AG10803 (cell line): ENCODE data around the gene CENPV.

ENCODE experiments used
- DNase-seq: peaks from one replicate; pipeline ENCODE4 v3.0.0; 2010; ENCODE audit warnings: low read depth
- H3K4me3 ChIP-seq: 2 replicates; pipeline ENCODE4 v1.5.1; 2011; ENCODE audit warnings: mild to moderate bottlenecking, low read length, control low read depth
- CTCF ChIP-seq: conservative IDR thresholded peaks from 2 replicates; pipeline ENCODE4 v1.5.1; 2011; ENCODE audit warnings: mild to moderate bottlenecking, low read length, control low read depth, inconsistent platforms

Gene CENPV

GRCh38 chr17:16306211-16306610 is 47.1 kb downstream of the CENPV start:
- TF ChIP-seq CTCF, result no peak
- H3K4me3 ChIP-seq, result no peak overlapping the region
- DNase-seq, result no peak

GRCh38 chr17:16304830-16305229 is 48.4 kb downstream of the CENPV start:
- peak; percentile 25 for DNase-seq
- H3K4me3 ChIP-seq, result no peak overlapping the region
- TF ChIP-seq CTCF, result peak; percentile 45

GRCh38 chr17:16302856-16303255 is 50.4 kb downstream of the CENPV start:
- DNase-seq, result no peak

GRCh38 chr17:16301963-16302855 is 51.1 kb downstream of the CENPV start:
- no peak for TF ChIP-seq CTCF
- DNase-seq, result no peak
- H3K4me3 ChIP-seq, result no peak overlapping the region

More at GRCh38 chr17:16302856-16303255, 50.4 kb downstream of the CENPV start:
- TF ChIP-seq CTCF, result no peak
- H3K4me3 ChIP-seq, result no peak overlapping the region

GRCh38 chr17:16300554-16300953 is 52.7 kb downstream of the CENPV start:
- H3K4me3 ChIP-seq, result no peak overlapping the region
- no peak for DNase-seq
- TF ChIP-seq CTCF, result no peak

- no peak for TF ChIP-seq CTCF
- H3K4me3 ChIP-seq, result no peak overlapping the region
- DNase-seq, result no peak
Observed at GRCh38 chr17:16298140-16298662, 55.1 kb downstream of the CENPV start.
